ENCODE measurements around the gene AP2A2. TPM values are rescaled to one million over a fixed set of nuclear protein-coding genes. Genes with fewer than 3 reads are reported as not detected.

The AP2A2 gene
- total RNA-seq, 6 experiments from 2014 or later, result 41.4 to 66.7 (median 53.8) TPM

DNA sequence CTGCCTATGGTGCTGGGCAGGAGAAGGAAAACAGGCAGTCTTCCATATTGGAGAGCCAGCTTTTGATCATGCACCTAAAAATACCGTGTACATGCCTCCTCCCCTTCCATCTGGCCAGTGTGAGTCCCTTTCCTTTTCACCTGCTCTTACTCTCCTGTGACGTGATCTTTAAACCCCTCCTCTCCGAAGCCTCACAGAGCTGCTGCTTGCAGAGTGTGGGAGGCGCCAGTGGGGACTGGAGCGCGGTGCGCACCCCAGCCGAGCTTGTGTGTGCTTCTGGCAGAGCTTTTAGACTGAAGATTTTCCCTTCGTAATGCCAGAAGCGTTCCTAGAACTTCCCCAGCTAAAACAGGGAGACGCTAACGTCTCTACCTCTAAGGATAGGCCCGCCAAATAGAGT, 81.1 kb downstream of the AP2A2 start:
- Histone ChIP-seq H3K36me3 (peaks cover 3 to 82% (median 37%) of the 10 kb centered on the region in 4 donors), H3K27ac (no peak overlapping the region), H3K4me1 (no peaks in the 10 kb centered on the region), H3K27me3 (no peaks in the 10 kb centered on the region), H3K9me3 (no peaks in the 10 kb centered on the region), H3K4me3 (no peak overlapping the region)
- no peak for ATAC-seq
- intact Hi-C loops (cut with DNase I), result no loop called here
- 57% methylated on average over 1 of the region's 13 CpGs for WGBS (ENCODE audit: insufficient coverage, low coverage, low lambda C conversion rate, missing lambda C conversion rate)
- no peak for DNase-seq
- TF ChIP-seq POLR2A (IDR thresholded peaks at IDR 0.05), result no peak
- TF ChIP-seq, protein P1, sequence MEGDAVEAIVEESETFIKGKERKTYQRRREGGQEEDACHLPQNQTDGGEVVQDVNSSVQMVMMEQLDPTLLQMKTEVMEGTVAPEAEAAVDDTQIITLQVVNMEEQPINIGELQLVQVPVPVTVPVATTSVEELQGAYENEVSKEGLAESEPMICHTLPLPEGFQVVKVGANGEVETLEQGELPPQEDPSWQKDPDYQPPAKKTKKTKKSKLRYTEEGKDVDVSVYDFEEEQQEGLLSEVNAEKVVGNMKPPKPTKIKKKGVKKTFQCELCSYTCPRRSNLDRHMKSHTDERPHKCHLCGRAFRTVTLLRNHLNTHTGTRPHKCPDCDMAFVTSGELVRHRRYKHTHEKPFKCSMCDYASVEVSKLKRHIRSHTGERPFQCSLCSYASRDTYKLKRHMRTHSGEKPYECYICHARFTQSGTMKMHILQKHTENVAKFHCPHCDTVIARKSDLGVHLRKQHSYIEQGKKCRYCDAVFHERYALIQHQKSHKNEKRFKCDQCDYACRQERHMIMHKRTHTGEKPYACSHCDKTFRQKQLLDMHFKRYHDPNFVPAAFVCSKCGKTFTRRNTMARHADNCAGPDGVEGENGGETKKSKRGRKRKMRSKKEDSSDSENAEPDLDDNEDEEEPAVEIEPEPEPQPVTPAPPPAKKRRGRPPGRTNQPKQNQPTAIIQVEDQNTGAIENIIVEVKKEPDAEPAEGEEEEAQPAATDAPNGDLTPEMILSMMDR (IDR thresholded peaks at IDR 0.05), result no peak

DNA sequence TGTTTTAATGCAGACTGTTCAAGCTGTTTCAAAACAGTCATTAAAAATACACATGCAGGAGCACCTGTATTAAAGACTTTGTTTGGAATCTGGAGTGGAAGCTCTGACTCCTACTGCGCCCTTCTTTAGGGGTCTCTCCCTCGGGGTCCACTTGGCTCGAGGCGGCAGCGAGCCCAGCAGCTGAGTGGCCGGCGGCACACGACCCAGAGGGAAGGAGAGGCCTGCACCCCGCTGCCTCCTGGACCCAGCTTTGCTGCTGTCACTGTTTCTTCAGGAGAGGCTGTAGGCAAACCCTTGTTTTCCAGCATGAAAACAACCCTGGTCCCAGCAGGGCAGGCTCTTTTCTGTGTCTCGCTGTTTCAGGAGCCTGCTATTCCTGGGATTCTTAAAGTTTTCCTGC, 81.6 kb downstream of the AP2A2 start:
- 88% methylated on average over 7 of the region's 10 CpGs for WGBS (ENCODE audit: insufficient coverage, low coverage, low lambda C conversion rate, missing lambda C conversion rate)
- intact Hi-C loops (cut with DNase I), result no loop called here
- Histone ChIP-seq H3K36me3 (peaks cover 3 to 79% (median 33%) of the 10 kb centered on the region in 4 donors), H3K9me3 (no peaks in the 10 kb centered on the region), H3K4me1 (no peaks in the 10 kb centered on the region), H3K4me3 (no peak overlapping the region), H3K27me3 (no peaks in the 10 kb centered on the region), H3K27ac (no peak overlapping the region)
- no peak for DNase-seq
- no peak for ATAC-seq
- TF ChIP-seq, protein P1 (IDR thresholded peaks at IDR 0.05), result no peak
- no peak for TF ChIP-seq POLR2A (IDR thresholded peaks at IDR 0.05)

DNA sequence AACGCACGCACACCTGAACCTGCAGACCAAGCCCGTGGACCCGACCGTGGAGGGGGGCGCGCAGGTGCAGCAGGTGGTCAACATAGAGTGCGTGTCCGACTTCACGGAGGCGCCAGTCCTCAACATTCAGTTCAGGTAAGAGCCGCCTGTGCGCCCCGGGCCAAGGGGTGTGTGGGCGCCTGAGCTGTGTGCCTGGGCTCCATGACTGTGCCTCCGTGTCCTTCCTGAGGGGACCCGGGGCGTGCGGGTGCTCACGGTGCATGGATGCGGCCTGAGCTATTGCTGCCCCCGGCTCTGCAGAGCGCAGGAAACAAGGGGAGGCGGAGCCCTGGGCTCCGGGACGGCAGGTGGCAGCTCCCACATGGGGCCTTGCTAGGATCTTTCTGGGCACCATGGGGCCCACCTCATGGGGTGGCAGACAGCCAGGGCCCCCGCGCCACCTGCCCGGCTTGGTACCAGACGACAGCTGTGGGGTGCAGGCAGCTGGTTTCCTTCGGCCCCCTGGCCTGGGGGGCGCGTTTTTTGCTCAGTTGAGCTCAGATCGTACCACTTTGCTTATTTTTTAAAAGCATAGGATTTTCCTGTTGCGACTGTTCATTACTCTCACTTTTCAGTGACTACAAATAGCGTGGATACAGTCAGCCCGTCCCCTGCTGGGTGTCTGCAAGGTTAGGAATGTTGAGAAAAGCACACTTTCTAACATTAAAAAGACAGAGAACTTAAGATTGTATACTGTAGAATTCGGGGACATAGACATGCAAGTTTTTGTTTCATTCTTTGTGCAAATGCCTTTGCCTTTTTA, 82.5 kb downstream of the AP2A2 start:
- H3K4me1 ChIP-seq, result no peaks in the 10 kb centered on the region
- no peak for TF ChIP-seq POLR2A (IDR thresholded peaks at IDR 0.05)
- TF ChIP-seq, protein P1 (IDR thresholded peaks at IDR 0.05), result no peak
- no peaks in the 10 kb centered on the region for H3K27me3 ChIP-seq
- WGBS (ENCODE audit: insufficient coverage, low coverage, low lambda C conversion rate, missing lambda C conversion rate), result 96% methylated on average over 10 of the region's 38 CpGs
- peaks cover 3 to 72% (median 31%) of the 10 kb centered on the region in 4 donors for H3K36me3 ChIP-seq
- no peak overlapping the region for H3K27ac ChIP-seq
- no peaks in the 10 kb centered on the region for H3K9me3 ChIP-seq
- ATAC-seq (no peak), DNase-seq (no peak)
- intact Hi-C loops (cut with DNase I), result no loop called here
- no peak overlapping the region for H3K4me3 ChIP-seq

DNA sequence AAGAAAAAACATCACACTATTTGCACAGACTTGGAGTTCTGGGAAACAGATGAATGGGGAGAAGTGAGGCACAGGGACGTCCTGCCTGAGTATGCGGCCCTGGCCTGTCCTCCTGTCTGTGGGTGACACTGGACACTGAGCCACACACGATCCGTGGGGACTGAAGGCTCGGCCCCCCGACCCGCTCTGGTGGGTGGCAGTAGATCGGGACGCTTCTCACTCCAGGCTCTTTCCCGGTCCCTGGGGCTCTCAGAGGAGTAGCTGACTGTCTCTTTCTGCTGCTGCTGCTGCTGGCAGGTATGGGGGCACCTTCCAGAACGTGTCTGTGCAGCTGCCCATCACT, 83.1 kb downstream of the AP2A2 start:
- Histone ChIP-seq H3K27me3 (no peaks in the 10 kb centered on the region), H3K4me1 (no peaks in the 10 kb centered on the region), H3K36me3 (peaks cover 3 to 66% (median 29%) of the 10 kb centered on the region in 4 donors), H3K4me3 (no peak overlapping the region), H3K27ac (no peak overlapping the region), H3K9me3 (no peaks in the 10 kb centered on the region)
- WGBS (ENCODE audit: insufficient coverage, low coverage, low lambda C conversion rate, missing lambda C conversion rate), result 94% methylated on average over 6 of the region's 11 CpGs
- intact Hi-C loops (cut with DNase I), result no loop called here
- TF ChIP-seq POLR2A (IDR thresholded peaks at IDR 0.05), result no peak
- TF ChIP-seq, protein P1 (IDR thresholded peaks at IDR 0.05), result no peak
- DNase-seq, result no peak
- ATAC-seq, result no peak
